ENCODE measurements around the gene ZNF581.

Gene ZNF581

DNA sequence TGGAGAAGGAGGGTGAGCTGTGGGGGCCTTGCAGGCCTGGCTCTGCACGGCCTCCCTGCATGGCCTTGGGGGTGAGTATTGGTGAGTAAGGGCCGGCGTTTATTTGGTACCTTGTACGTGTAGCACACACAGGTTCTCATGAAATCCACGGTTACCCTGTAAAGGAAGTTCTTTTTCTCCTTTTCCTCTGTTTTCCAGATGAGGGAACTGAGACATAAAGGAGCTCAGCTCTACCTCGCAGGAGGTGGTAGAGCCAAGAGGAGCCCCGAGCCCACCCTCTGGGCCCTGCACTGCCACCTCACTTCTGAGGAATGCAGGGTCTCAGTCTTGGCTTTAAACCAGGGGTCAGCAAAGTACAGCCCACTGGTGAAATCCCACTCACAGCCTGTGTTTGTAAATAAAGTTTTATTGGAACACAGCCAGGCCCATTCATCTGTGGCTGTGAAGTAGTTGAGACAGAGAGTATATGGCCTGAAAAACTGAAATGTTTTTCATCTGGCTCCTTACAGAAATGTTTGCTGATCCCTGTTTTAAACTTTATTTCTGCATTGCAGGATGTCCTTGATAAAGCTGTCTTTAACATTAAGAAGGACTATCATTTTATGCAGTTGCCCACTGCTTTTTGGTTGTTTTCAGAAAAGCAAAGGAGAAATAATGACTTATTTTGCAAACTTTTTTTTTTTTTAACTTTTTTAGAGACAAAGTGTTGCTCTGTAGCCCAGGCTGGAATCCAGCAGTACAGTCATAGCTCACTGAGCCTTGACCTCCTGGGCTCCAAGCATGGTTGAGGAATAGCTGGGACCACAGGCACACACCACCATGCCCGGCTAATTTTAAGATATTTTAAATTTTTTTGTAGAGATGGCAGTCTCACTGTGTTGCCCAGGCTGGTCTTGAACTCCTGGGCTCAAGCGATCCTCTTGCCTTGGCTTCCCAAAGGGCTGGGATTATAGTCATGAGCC lies 38.0 kb downstream of the ZNF581 start:
- no peak for DNase-seq (ENCODE audit: low read depth)
- H3K4me3 ChIP-seq (ENCODE audit: low read length) = no peak overlapping the region
- TF ChIP-seq, protein P1, sequence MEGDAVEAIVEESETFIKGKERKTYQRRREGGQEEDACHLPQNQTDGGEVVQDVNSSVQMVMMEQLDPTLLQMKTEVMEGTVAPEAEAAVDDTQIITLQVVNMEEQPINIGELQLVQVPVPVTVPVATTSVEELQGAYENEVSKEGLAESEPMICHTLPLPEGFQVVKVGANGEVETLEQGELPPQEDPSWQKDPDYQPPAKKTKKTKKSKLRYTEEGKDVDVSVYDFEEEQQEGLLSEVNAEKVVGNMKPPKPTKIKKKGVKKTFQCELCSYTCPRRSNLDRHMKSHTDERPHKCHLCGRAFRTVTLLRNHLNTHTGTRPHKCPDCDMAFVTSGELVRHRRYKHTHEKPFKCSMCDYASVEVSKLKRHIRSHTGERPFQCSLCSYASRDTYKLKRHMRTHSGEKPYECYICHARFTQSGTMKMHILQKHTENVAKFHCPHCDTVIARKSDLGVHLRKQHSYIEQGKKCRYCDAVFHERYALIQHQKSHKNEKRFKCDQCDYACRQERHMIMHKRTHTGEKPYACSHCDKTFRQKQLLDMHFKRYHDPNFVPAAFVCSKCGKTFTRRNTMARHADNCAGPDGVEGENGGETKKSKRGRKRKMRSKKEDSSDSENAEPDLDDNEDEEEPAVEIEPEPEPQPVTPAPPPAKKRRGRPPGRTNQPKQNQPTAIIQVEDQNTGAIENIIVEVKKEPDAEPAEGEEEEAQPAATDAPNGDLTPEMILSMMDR (IDR thresholded peaks at IDR 0.05; ENCODE audit: insufficient read depth, low read depth, low read length, missing control alignments) = no peak

DNA sequence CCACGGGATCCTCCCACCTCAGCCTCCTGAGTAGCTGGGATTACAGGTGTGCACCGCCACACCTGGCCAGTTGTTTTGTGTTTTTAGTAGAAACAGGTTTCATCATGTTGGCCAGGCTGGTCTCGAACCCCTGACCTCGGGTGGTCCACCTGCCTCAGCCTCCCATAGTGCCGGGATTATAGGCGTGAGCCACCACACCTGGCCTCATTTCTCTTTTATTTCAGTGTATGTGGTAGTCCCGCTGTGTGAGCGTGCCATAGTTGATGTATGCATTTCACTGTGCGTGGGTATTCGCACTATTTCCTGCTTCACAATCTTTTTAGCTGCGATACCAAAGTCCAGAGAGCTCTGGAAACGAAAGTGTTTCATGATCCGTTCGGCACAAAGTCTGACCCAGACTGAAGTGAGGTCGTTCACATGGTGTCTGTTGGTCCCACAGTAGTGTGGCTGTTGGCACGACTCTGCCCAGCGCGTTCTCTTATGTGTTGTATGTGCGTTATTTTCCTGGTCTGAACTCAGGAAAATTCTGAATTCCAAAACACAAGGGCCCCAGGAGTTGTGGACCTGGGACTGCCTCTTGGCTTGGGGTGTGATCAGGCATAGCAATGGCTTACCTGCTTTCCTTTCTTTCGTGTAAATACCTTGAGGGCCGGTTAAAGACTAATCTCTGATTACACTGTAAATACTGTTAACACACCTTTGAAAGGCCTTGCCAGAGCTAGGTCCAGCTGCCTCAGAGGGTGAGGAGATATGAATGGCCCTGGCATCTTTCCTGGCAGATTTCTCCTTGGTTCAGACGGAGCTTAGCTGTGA lies 40.2 kb downstream of the ZNF581 start:
- H3K4me3 ChIP-seq (ENCODE audit: low read length) = no peak overlapping the region
- no peak for DNase-seq (ENCODE audit: low read depth)
- TF ChIP-seq, protein P1 (IDR thresholded peaks at IDR 0.05; ENCODE audit: insufficient read depth, low read depth, low read length, missing control alignments) = no peak

DNA sequence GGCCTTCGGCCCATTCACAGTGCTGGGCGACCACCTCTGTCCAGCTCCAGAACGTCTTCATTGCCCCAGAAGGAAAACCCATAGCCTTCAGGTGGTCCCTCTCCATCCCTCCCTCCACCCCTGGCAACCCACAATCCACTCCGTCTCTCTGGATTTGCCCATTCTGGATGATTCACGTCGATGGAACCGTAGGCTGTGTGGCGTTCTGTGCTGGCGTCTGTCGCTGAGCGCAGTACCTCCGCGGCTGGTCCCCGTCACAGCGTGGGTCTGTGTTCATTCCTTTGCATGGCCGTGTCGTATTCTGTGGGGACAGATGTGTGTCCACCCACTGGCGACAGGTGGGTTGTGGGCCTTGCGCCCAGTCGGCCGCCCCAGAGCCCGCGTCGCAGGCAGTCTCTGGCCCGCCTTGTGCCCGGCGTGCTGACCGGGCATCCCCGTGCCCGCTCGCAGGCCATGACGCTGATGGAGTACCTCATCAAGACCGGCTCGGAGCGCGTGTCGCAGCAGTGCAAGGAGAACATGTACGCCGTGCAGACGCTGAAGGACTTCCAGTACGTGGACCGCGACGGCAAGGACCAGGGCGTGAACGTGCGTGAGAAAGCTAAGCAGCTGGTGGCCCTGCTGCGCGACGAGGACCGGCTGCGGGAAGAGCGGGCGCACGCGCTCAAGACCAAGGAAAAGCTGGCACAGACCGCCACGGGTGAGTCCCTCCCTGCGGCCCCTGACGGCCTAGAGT lies 41.7 kb downstream of the ZNF581 start:
- DNase-seq (ENCODE audit: low read depth) = no peak
- TF ChIP-seq, protein P1 (IDR thresholded peaks at IDR 0.05; ENCODE audit: insufficient read depth, low read depth, low read length, missing control alignments) = no peak
- H3K4me3 ChIP-seq (ENCODE audit: low read length) = no peak overlapping the region

DNA sequence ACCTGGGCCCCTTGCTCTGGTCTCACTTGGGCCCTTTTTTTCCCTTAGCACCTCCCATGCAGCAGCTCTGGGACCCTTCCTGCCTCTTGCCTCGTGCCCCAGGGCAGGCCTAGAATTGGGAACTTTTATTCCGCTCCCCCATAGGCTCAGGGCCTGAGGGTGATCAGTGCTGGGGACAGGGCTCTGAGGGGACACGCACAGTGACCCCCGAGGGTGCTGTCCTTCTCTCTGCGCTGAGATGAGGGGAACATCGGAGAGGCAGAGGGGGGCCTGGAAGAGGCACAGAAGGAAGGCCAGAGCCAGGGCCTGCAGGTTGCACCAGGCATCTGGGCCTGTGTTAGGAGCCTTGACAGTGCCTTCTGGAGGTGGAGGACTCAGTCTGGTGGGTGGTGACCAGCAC lies 42.3 kb downstream of the ZNF581 start:
- no peak for DNase-seq (ENCODE audit: low read depth)
- TF ChIP-seq, protein P1 (IDR thresholded peaks at IDR 0.05; ENCODE audit: insufficient read depth, low read depth, low read length, missing control alignments) = no peak
- H3K4me3 ChIP-seq (ENCODE audit: low read length) = no peak overlapping the region

DNA sequence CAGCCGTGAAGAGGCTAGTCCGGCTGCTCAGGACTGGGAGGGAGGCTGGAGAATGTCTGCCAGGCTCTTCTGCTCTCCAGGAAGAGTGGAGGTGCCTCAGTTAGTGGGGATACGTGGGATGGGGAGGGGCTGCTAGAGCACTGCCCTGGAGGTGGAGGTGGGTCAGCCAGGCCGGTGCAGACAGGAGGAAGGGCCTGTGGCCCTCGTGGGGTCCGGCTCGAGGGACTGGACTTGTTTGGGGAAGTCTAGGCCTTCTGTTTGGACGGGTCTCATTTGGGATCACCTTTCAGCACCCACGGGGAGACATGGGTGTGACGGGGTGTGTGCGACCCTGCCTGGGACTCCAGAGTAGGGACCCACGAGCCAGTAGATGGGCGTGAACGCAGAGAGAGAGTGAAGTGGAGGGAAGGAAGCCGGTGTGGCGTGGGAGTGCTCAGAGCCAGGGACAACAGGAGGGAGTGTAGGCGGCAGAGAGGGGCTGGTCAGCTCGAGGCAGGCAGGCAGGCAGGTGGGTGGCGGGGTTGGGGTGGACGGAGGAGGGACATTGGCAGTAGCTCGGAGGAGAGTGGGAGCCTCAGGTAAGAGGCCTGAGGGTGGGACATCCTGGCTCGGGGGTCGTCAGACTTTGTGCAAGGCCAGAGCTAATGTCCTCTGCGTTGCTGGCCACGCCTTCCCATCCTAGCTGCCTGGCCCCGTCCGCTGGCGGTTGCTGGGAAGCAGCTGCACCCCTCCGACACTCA lies 43.0 kb downstream of the ZNF581 start:
- TF ChIP-seq, protein P1 (IDR thresholded peaks at IDR 0.05; ENCODE audit: insufficient read depth, low read depth, low read length, missing control alignments) = no peak
- no peak overlapping the region for H3K4me3 ChIP-seq (ENCODE audit: low read length)
- DNase-seq (ENCODE audit: low read depth) = no peak
